K562 (cell line): ENCODE measurements around the gene SUPT20H. TPM values are rescaled to one million over a fixed set of nuclear protein-coding genes. Genes with fewer than 3 reads are reported as not detected.

Experiments used
- ATAC-seq: fragments of 200-7000 bp; cut with Tn5 transposase; 3 replicates; pipeline ENCODE4 v1.9.1; 2020; ENCODE audit warnings: moderate library complexity
- BruUV-seq: library from RNA; stranded (reverse); fragments of 400-500 nt; replicated peaks from 2 replicates; lab custom pipeline; 2021; lab: Mats Ljungman, UMichigan
- CTCF ChIA-PET: fragments of 300-600 bp; formaldehyde crosslinking; extraction: SDS; loops from one replicate; lab custom pipeline; 2021; ENCODE audit warnings: low intra/inter-chr PET ratio; lab: Yijun Ruan, JAX
- POLR2A ChIA-PET: fragments of 300-600, 350-650 bp; sonication (Branson Sonifier 250); formaldehyde crosslinking; extraction: SDS; loops from one replicate; lab custom pipeline; 2021; ENCODE audit warnings: antibody characterized with exemption, inconsistent platforms; lab: Yijun Ruan, JAX
- DNase-seq, 4 experiments: peaks; one replicate each; pipeline versions ENCODE4 v3.0.0 to v3.0.0-alpha.2; 2011 to 2018; ENCODE audit warnings: low spot score in 3 of 4, mixed read lengths in 3 of 4; ENCODE audit errors: extremely low read depth in 1 of 4
- FAIRE-seq: peaks from 2 replicates; lab custom pipeline; 2011; peaks lifted over from hg19 to GRCh38; lab: Jason Lieb, UNC
- H2AFZ ChIP-seq: 2 replicates; pipeline ENCODE4 v1.6.0; 2011; ENCODE audit warnings: low read depth, low read length, control low read depth, inconsistent platforms
- H3K27ac ChIP-seq: fragments of 200-600 bp; 3 replicates; pipeline ENCODE4 v1.8.0; 2011; ENCODE audit warnings: low read depth, mild to moderate bottlenecking, control low read depth, inconsistent platforms, low read length, moderate library complexity, mixed read lengths; ENCODE audit errors: extremely low read depth
- H3K27me3 ChIP-seq, 2 experiments: fragments of 300-600 bp in 1 of 2; 2 replicates in 1 of 2; 3 replicates in 1 of 2; pipeline versions ENCODE4 v1.6.0 to v1.8.0; 2011; ENCODE audit warnings: inconsistent platforms in 2 of 2, low read length in 2 of 2, mild to moderate bottlenecking in 1 of 2, mixed read lengths in 1 of 2, moderate library complexity in 1 of 2; ENCODE audit not compliant: control insufficient read depth in 2 of 2, insufficient read depth in 2 of 2
- H3K36me3 ChIP-seq: fragments of 300-600 bp; 3 replicates; pipeline ENCODE4 v1.8.0; 2011; ENCODE audit warnings: mild to moderate bottlenecking, low read length, inconsistent platforms; ENCODE audit not compliant: control insufficient read depth, insufficient read depth
- H3K4me1 ChIP-seq, 2 experiments: fragments of 200-600 bp in 1 of 2; replicated peaks in 1 of 2; 2 replicates in 1 of 2; 3 replicates in 1 of 2; pipeline versions ENCODE4 v1.5.1 to v1.8.0; 2011; ENCODE audit warnings: inconsistent platforms in 2 of 2, low read length in 2 of 2, mild to moderate bottlenecking in 1 of 2, mixed read lengths in 1 of 2, moderate library complexity in 1 of 2; ENCODE audit not compliant: control insufficient read depth in 2 of 2, insufficient read depth in 2 of 2
- H3K4me2 ChIP-seq: 2 replicates; pipeline ENCODE4 v1.6.1; 2011; ENCODE audit warnings: low read length, control low read depth, inconsistent platforms, mixed read lengths; ENCODE audit not compliant: insufficient read depth
- H3K4me3 ChIP-seq: fragments of 200-600 bp; sonication (generic), shearing (Covaris generic); 2 replicates; pipeline ENCODE4 v1.5.1; 2016; ENCODE audit warnings: control low read depth, inconsistent platforms
- H3K79me2 ChIP-seq: fragments of 200-600 bp; 3 replicates; pipeline ENCODE4 v1.8.0; 2011; ENCODE audit warnings: low read length, inconsistent platforms; ENCODE audit not compliant: control insufficient read depth, insufficient read depth
- H3K9ac ChIP-seq, 2 experiments: 2 replicates each; pipeline versions ENCODE4 v1.6.0 to v1.6.1; 2011; ENCODE audit warnings: low read depth in 2 of 2, low read length in 2 of 2, control low read depth in 1 of 2, inconsistent platforms in 1 of 2, mild to moderate bottlenecking in 1 of 2, mixed read lengths in 1 of 2; ENCODE audit not compliant: insufficient read depth in 1 of 2
- H3K9me1 ChIP-seq: one replicate; pipeline ENCODE4 v1.6.0; 2011; ENCODE audit warnings: inconsistent platforms, mild to moderate bottlenecking, low read length, moderate library complexity; ENCODE audit not compliant: control insufficient read depth, insufficient read depth
- H3K9me3 ChIP-seq: replicated peaks from 2 replicates; pipeline ENCODE4 v1.5.1; 2011; ENCODE audit warnings: low read depth, low read length, inconsistent platforms; ENCODE audit not compliant: control insufficient read depth, insufficient read depth
- H4K20me1 ChIP-seq: replicated peaks from 2 replicates; pipeline ENCODE4 v1.6.1; 2011; ENCODE audit warnings: low read length, inconsistent platforms, mixed read lengths; ENCODE audit not compliant: control insufficient read depth, insufficient read depth
- ATF2 ChIP-seq: sonication (generic); formaldehyde crosslinking; IDR thresholded peaks from 2 replicates; pipeline ENCODE4 v1.8.1; 2022; ENCODE audit warnings: missing genetic modification reagents
- BCOR ChIP-seq: fragments of 450-650 bp; IDR thresholded peaks from 2 replicates; pipeline ENCODE4 v1.6.1; 2016
- E2F3 ChIP-seq: fragments of 250-450 bp; sonication (Bioruptor Pico); IDR thresholded peaks from 2 replicates; pipeline ENCODE4 v1.4.0; 2020; ENCODE audit warnings: mild to moderate bottlenecking
- IRF2 ChIP-seq: sonication (generic); formaldehyde crosslinking; IDR thresholded peaks from 2 replicates; pipeline ENCODE4 v1.8.1; 2022; ENCODE audit warnings: mild to moderate bottlenecking, missing genetic modification reagents
- KAT7 ChIP-seq: sonication (generic); formaldehyde crosslinking; IDR thresholded peaks from 2 replicates; pipeline ENCODE4 v1.8.0; 2022; ENCODE audit warnings: missing genetic modification reagents, mild to moderate bottlenecking, borderline replicate concordance
- LCOR ChIP-seq: sonication (generic); formaldehyde crosslinking; IDR thresholded peaks from 2 replicates; pipeline ENCODE4 v1.8.0; 2022; ENCODE audit warnings: mild to moderate bottlenecking, missing genetic modification reagents
- NFIX ChIP-seq: fragments of 250-450 bp; sonication (Bioruptor Pico); IDR thresholded peaks from 2 replicates; pipeline ENCODE4 v1.4.0; 2020; ENCODE audit warnings: low read depth, mild to moderate bottlenecking, moderate library complexity
- PTBP1 ChIP-seq: fragments of 200-400 bp; formaldehyde crosslinking; IDR thresholded peaks from 2 replicates; pipeline ENCODE4 v1.6.1; 2017; ENCODE audit warnings: low read depth, low read length
- RBM34 ChIP-seq: fragments of 200-400 bp; formaldehyde crosslinking; IDR thresholded peaks from 2 replicates; pipeline ENCODE4 v1.6.1; 2018; ENCODE audit warnings: low read length, borderline replicate concordance; ENCODE audit not compliant: insufficient read depth
- SMAD1 ChIP-seq: fragments of 150-350 bp; IDR thresholded peaks from 2 replicates; pipeline ENCODE4 v1.6.1; 2014; ENCODE audit warnings: low read length, low read depth; ENCODE audit not compliant: partially characterized antibody
- STAT5B ChIP-seq: fragments of 250-450 bp; sonication (Bioruptor Pico); IDR thresholded peaks from 2 replicates; pipeline ENCODE4 v1.8.0; 2021; ENCODE audit warnings: mild to moderate bottlenecking, inconsistent platforms
- ZNF165 ChIP-seq: fragments of 250-450 bp; sonication (Bioruptor Pico); IDR thresholded peaks from 2 replicates; pipeline ENCODE4 v1.4.0; 2020; ENCODE audit warnings: borderline replicate concordance
- ZNF212 ChIP-seq: fragments of 450-650 bp; formaldehyde crosslinking; IDR thresholded peaks from 2 replicates; pipeline ENCODE4 v1.4.0; 2020; ENCODE audit warnings: mild to moderate bottlenecking
- ZNF655 ChIP-seq: fragments of 250-450 bp; sonication (Bioruptor Pico); IDR thresholded peaks from 2 replicates; pipeline ENCODE4 v1.5.0; 2021
- WGBS: fragments of 100-300 bp; shearing (Covaris generic); methylation state at CpG from one replicate; pipeline ENCODE4 v1.1.6; 2016; ENCODE audit warnings: low coverage, mixed read lengths; ENCODE audit not compliant: insufficient coverage; ENCODE audit errors: missing lambda C conversion rate; 5-methylcytosine and 5-hydroxymethylcytosine counted together
- in situ Hi-C: fragments of 300-500 bp; cut with MboI; formaldehyde crosslinking; loops from 4 replicates; pipeline ENCODE4 v1.15.0; 2018; ENCODE audit warnings: inconsistent platforms, mixed read lengths
- intact Hi-C: fragments of 100-400 bp; cut with micrococcal nuclease; formaldehyde crosslinking; loops from 2 replicates; pipeline ENCODE4 v1.14.2; 2022
- polyA plus RNA-seq, 8 experiments: library from polyadenylated mRNA; depleted of rRNA in 4 of 8; stranded (reverse) in 5 of 8; unstranded in 3 of 8; fragments of >200 nt; fragmentation: Nextera tagmentation in 2 of 8; fragmentation: Illumina TruSeq in 1 of 8; extraction: Ambion mirVana in 2 of 8; extraction: Trizol in 1 of 8; gene quantifications; 2 replicates each; pipeline versions ENCODE4 v1.2.1 to v1.2.3, GENCODE V29; 2011 to 2014; ENCODE audit warnings: inconsistent platforms in 1 of 8, missing spikeins in 1 of 8
- total RNA-seq, 7 experiments: library from RNA; depleted of rRNA in 6 of 7; stranded (reverse); fragments of >200 nt in 6 of 7; fragmentation: Illumina TruSeq in 2 of 7; extraction: Trizol in 2 of 7; gene quantifications; 2 replicates each; pipeline versions ENCODE4 v1.2.1 to v1.2.3, GENCODE V29; 2011 to 2021; ENCODE audit warnings: low replicate concordance in 1 of 7
- TF ChIP-seq, protein P1 (sequence below): fragments of 250-450 bp; sonication (Bioruptor Pico); IDR thresholded peaks from 2 replicates; pipeline ENCODE4 v1.9.0; 2021; ENCODE audit warnings: mild to moderate bottlenecking, inconsistent platforms
- TF ChIP-seq, protein P2 (sequence below): fragments of 250-450 bp; sonication (Bioruptor Pico); IDR thresholded peaks from 2 replicates; pipeline ENCODE4 v1.4.0; 2020; ENCODE audit warnings: mild to moderate bottlenecking, moderate library complexity

Gene SUPT20H
- total and polyA plus RNA-seq, 9 of the 15 experiments (the other 6 are each of a cell fraction or from before 2014, with no cell fraction given): 11.4 to 71.8 (median 31.7) TPM

GRCh38 chr13:37105251-37105714 is 45.8 kb upstream of the SUPT20H start, which contains the start of gene CSNK1A1L (continued):
- TF ChIP-seq SMAD1: no peak
- TF ChIP-seq STAT5B (CRISPR knock-in tag): no peak
- no peak for TF ChIP-seq ZNF165 (CRISPR knock-in tag)
- no peak for TF ChIP-seq KAT7 (CRISPR knock-in tag)
- no peak for TF ChIP-seq ZNF655

- peaks cover 0 to 7% of the 10 kb centered on the region in 2 experiments; a peak in 2 of 5 replicates for H3K27me3 ChIP-seq
- H3K27ac ChIP-seq: no peak overlapping the region
- no peak overlapping the region for H3K9ac ChIP-seq
- no peak overlapping the region for H3K4me3 ChIP-seq
- in situ Hi-C loops: loop anchor here (25.0 kb wide), 2 partner anchors 509 to 1484 kb away; no protein-coding TSS in a partner anchor
- H4K20me1 ChIP-seq: no peaks in the 10 kb centered on the region
- DNase-seq (no peak), ATAC-seq (no peak), FAIRE-seq (no peak)
- ChIA-PET POLR2A (no interaction called here), CTCF (no interaction called here)
- H3K9me1 ChIP-seq: no peaks in the 10 kb centered on the region
- H3K4me2 ChIP-seq: no peak overlapping the region
- H3K79me2 ChIP-seq: no peaks in the 10 kb centered on the region
- H3K4me1 ChIP-seq: peaks cover 0 to 5% of the 10 kb centered on the region in 2 experiments; a peak in 1 of 5 replicates
- no peaks in the 10 kb centered on the region for H3K36me3 ChIP-seq
- intact Hi-C loops: loop anchor here (10.0 kb wide), 1 partner anchor 1662 kb away; no protein-coding TSS in a partner anchor
- no peak overlapping the region for H2AFZ ChIP-seq
- no peaks in the 10 kb centered on the region for H3K9me3 ChIP-seq
- WGBS: 0% methylated on average over 4 of the region's 4 CpGs
- no TSS peak for BruUV-seq
- TF ChIP-seq LCOR: no peak
- TF ChIP-seq RBM34: no peak
- TF ChIP-seq, protein P1, sequence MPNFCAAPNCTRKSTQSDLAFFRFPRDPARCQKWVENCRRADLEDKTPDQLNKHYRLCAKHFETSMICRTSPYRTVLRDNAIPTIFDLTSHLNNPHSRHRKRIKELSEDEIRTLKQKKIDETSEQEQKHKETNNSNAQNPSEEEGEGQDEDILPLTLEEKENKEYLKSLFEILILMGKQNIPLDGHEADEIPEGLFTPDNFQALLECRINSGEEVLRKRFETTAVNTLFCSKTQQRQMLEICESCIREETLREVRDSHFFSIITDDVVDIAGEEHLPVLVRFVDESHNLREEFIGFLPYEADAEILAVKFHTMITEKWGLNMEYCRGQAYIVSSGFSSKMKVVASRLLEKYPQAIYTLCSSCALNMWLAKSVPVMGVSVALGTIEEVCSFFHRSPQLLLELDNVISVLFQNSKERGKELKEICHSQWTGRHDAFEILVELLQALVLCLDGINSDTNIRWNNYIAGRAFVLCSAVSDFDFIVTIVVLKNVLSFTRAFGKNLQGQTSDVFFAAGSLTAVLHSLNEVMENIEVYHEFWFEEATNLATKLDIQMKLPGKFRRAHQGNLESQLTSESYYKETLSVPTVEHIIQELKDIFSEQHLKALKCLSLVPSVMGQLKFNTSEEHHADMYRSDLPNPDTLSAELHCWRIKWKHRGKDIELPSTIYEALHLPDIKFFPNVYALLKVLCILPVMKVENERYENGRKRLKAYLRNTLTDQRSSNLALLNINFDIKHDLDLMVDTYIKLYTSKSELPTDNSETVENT (CRISPR knock-in tag): no peak
- TF ChIP-seq BCOR: no peak
- TF ChIP-seq ATF2 (CRISPR knock-in tag): no peak
- TF ChIP-seq PTBP1: no peak
- TF ChIP-seq NFIX (CRISPR knock-in tag): no peak
- TF ChIP-seq E2F3: no peak
- TF ChIP-seq, protein P2, sequence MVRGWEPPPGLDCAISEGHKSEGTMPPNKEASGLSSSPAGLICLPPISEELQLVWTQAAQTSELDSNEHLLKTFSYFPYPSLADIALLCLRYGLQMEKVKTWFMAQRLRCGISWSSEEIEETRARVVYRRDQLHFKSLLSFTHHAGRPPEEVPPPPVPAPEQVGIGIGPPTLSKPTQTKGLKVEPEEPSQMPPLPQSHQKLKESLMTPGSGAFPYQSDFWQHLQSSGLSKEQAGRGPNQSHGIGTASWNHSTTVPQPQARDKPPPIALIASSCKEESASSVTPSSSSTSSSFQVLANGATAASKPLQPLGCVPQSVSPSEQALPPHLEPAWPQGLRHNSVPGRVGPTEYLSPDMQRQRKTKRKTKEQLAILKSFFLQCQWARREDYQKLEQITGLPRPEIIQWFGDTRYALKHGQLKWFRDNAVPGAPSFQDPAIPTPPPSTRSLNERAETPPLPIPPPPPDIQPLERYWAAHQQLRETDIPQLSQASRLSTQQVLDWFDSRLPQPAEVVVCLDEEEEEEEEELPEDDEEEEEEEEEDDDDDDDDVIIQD (CRISPR knock-in tag): no peak
- no peak for TF ChIP-seq ZNF212
- TF ChIP-seq IRF2: no peak
Observed at GRCh38 chr13:37102896-37103295, 43.4 kb upstream of the SUPT20H start.
